SK-N-SH (cell line): ENCODE results near the gene LIN7A. TPM values are rescaled to one million over a fixed set of nuclear protein-coding genes. Genes with fewer than 3 reads are reported as not detected.
"Not testable (repeated sequence)": the region's sequence is repeated elsewhere in the genome, so short reads cannot be mapped to it uniquely, and the experiment has no call there.

ENCODE experiments used
- CTCF ChIA-PET: fragments of 300-600, 350-600 bp; formaldehyde crosslinking; extraction: SDS; loops from one replicate; lab custom pipeline; 2021; lab: Yijun Ruan, JAX
- POLR2A ChIA-PET: fragments of 350-600 bp; sonication (Branson Sonifier 250); formaldehyde crosslinking; extraction: SDS; loops from one replicate; lab custom pipeline; 2020; ENCODE audit warnings: antibody characterized with exemption, inconsistent platforms; lab: Yijun Ruan, JAX
- DNase-seq: peaks from one replicate; pipeline ENCODE4 v3.0.0; 2012
- H2AFZ ChIP-seq: fragments of 200-600 bp; sonication (generic); 2 replicates; pipeline ENCODE4 v1.8.1; 2016; ENCODE audit warnings: antibody characterized with exemption, mild to moderate bottlenecking, low read depth
- H3F3A ChIP-seq: fragments of 200-600 bp; sonication (generic); replicated peaks from 2 replicates; pipeline ENCODE3; 2016; ENCODE audit warnings: antibody characterized with exemption, mild to moderate bottlenecking; ENCODE audit not compliant: insufficient read depth
- H3K27ac ChIP-seq, 2 experiments: fragments of 200-500 bp in 1 of 2; fragments of 200-600 bp in 1 of 2; sonication (Bioruptor generic) in 1 of 2; sonication (generic), shearing (Covaris generic) in 1 of 2; 2 replicates each; pipeline versions ENCODE4 v1.5.1 to v1.6.1; 2014 to 2016; ENCODE audit warnings: low read depth in 2 of 2, inconsistent platforms in 1 of 2, low read length in 1 of 2, mild to moderate bottlenecking in 1 of 2, mixed read lengths in 1 of 2
- H3K27me3 ChIP-seq: fragments of 200-600 bp; sonication (generic), shearing (Covaris generic); 2 replicates; pipeline ENCODE4 v1.6.1; 2016; ENCODE audit warnings: mixed run types; ENCODE audit not compliant: insufficient read depth
- H3K36me3 ChIP-seq, 2 experiments: fragments of 200-500 bp in 1 of 2; fragments of 200-600 bp in 1 of 2; sonication (Bioruptor generic) in 1 of 2; sonication (generic) in 1 of 2; replicated peaks in 1 of 2; 2 replicates each; pipeline versions ENCODE3 to v1.5.1; 2014 to 2016; ENCODE audit warnings: low read length in 1 of 2, mild to moderate bottlenecking in 1 of 2; ENCODE audit not compliant: insufficient read depth in 2 of 2, control insufficient read depth in 1 of 2
- H3K4me1 ChIP-seq, 2 experiments: fragments of 200-500 bp in 1 of 2; fragments of 200-600 bp in 1 of 2; sonication (Bioruptor generic) in 1 of 2; sonication (generic), shearing (Covaris generic) in 1 of 2; 2 replicates each; pipeline versions ENCODE4 v1.5.1 to v1.6.1; 2014 to 2016; ENCODE audit warnings: low read depth in 1 of 2, low read length in 1 of 2, mixed run types in 1 of 2; ENCODE audit not compliant: insufficient read depth in 2 of 2, control insufficient read depth in 1 of 2
- H3K4me2 ChIP-seq: fragments of 200-600 bp; sonication (generic), shearing (Covaris generic); 2 replicates; pipeline ENCODE4 v1.6.1; 2017; ENCODE audit warnings: mixed run types
- H3K4me3 ChIP-seq, 2 experiments: fragments of 200-500 bp in 1 of 2; fragments of 200-600 bp in 1 of 2; sonication (Bioruptor generic) in 1 of 2; sonication (generic), shearing (Covaris generic) in 1 of 2; 2 replicates each; pipeline versions ENCODE4 v1.5.1 to v1.8.1; 2014 to 2016; ENCODE audit warnings: low read depth in 2 of 2, inconsistent platforms in 1 of 2, low read length in 1 of 2, mild to moderate bottlenecking in 1 of 2, mixed read lengths in 1 of 2, moderate library complexity in 1 of 2
- H3K79me2 ChIP-seq: fragments of 200-600 bp; sonication (generic); 2 replicates; pipeline ENCODE4 v1.8.1; 2017; ENCODE audit warnings: mild to moderate bottlenecking; ENCODE audit not compliant: insufficient read depth
- H3K9ac ChIP-seq: fragments of 200-600 bp; sonication (generic); 2 replicates; pipeline ENCODE4 v1.6.1; 2017; ENCODE audit warnings: mixed run types
- H3K9me2 ChIP-seq: fragments of 200-600 bp; sonication (generic); 2 replicates; pipeline ENCODE4 v1.6.1; 2017; ENCODE audit warnings: mixed run types
- H3K9me3 ChIP-seq: fragments of 200-600 bp; sonication (generic); 2 replicates; pipeline ENCODE4 v1.6.1; 2017; ENCODE audit warnings: mixed run types, mild to moderate bottlenecking, moderate library complexity
- H4K20me1 ChIP-seq: fragments of 200-600 bp; sonication (generic); 2 replicates; pipeline ENCODE4 v1.6.1; 2017; ENCODE audit warnings: mild to moderate bottlenecking, mixed run types; ENCODE audit not compliant: insufficient read depth
- EP300 ChIP-seq, 2 experiments: IDR thresholded peaks; 2 replicates each; pipeline versions ENCODE4 v1.4.0 to v1.6.1; 2012; ENCODE audit warnings: borderline replicate concordance in 1 of 2, low read depth in 1 of 2, low read length in 1 of 2
- FOSL2 ChIP-seq: IDR thresholded peaks from 2 replicates; pipeline ENCODE4 v1.4.0; 2012; ENCODE audit warnings: low read depth, mild to moderate bottlenecking, moderate library complexity, borderline replicate concordance
- MXI1 ChIP-seq: IDR thresholded peaks from 2 replicates; pipeline ENCODE4 v1.6.1; 2012; ENCODE audit warnings: mild to moderate bottlenecking, low read depth, low read length, improper control_type of control experiment
- NFIC ChIP-seq: IDR thresholded peaks from 2 replicates; pipeline ENCODE4 v1.4.0; 2012; ENCODE audit warnings: borderline replicate concordance
- NRF1 ChIP-seq: IDR thresholded peaks from 2 replicates; pipeline ENCODE4 v1.6.1; 2012; ENCODE audit warnings: low read depth, mild to moderate bottlenecking, low read length
- TCF12 ChIP-seq: IDR thresholded peaks from 2 replicates; pipeline ENCODE4 v1.4.0; 2012
- WGBS: methylation state at CpG from one replicate; pipeline ENCODE4 v1.1.6; 2017; ENCODE audit warnings: low lambda C conversion rate; 5-methylcytosine and 5-hydroxymethylcytosine counted together
- polyA plus RNA-seq, 3 experiments: library from polyadenylated mRNA; depleted of rRNA; stranded (reverse); fragments of >200 nt; gene quantifications; 2 replicates each; pipeline ENCODE4 v1.2.3, GENCODE V29; 2012
- TF ChIP-seq, protein P1 (sequence below): IDR thresholded peaks from 2 replicates; pipeline ENCODE4 v1.4.0; 2012; ENCODE audit warnings: low read depth
- TF ChIP-seq, protein P2 (sequence below): fragments of 150-350 bp; IDR thresholded peaks from 2 replicates; pipeline ENCODE4 v1.6.1; 2016; ENCODE audit warnings: mild to moderate bottlenecking, low read depth, low read length
- TF ChIP-seq, protein P3 (sequence below): fragments of 200-600 bp; sonication (generic); IDR thresholded peaks from 2 replicates; pipeline ENCODE4 v1.6.1; 2017; ENCODE audit warnings: antibody characterized with exemption, mild to moderate bottlenecking, moderate library complexity
- TF ChIP-seq, protein P4 (sequence below): fragments of 150-350 bp; IDR thresholded peaks from 2 replicates; pipeline ENCODE4 v1.6.1; 2017; ENCODE audit warnings: antibody characterized with exemption, low read length, low read depth, borderline replicate concordance
- TF ChIP-seq, protein P5 (sequence below): IDR thresholded peaks from 2 replicates; pipeline ENCODE4 v1.6.1; 2012; ENCODE audit warnings: mild to moderate bottlenecking, low read depth, low read length, moderate library complexity

Gene LIN7A
- polyA plus RNA-seq, 1 of the 3 experiments (the other 2 are of a cell fraction) = not detected

DNA sequence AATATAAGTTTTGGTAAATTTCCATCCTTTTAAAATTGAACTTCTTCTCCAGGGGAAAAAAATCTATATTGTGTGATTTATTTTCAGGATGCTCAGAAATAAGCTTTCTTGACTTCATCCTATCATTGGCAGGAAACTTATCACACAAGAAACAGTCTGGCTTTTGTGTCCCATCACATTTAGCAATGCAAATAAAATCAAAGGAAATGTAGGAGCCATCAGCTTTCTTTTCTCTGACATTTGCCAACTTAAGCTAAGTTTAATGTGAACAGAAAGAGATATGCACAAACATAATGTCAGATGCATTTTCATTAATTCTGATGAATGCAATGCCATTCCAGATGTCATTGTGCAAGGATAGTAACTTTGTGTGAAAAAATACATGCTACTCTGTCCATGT lies 56.6 kb downstream of the LIN7A start:
- Histone ChIP-seq H3F3A (no peaks in the 10 kb centered on the region), H4K20me1 (no peaks in the 10 kb centered on the region), H3K27me3 (no peaks in the 10 kb centered on the region), H3K9me3 (no peaks in the 10 kb centered on the region), H3K79me2 (no peaks in the 10 kb centered on the region), H3K9ac (no peak overlapping the region), H3K4me2 (no peak overlapping the region), H3K27ac (no peak overlapping the region), H3K4me1 (no peaks in the 10 kb centered on the region), H2AFZ (no peak overlapping the region), H3K4me3 (no peak overlapping the region), H3K9me2 (no peaks in the 10 kb centered on the region), H3K36me3 (no peaks in the 10 kb centered on the region)
- ChIA-PET POLR2A (no interaction called here), CTCF (no interaction called here)
- TF ChIP-seq EP300 (IDR thresholded peaks at IDR 0.05; ENCODE audit: borderline replicate concordance in 1 of 2, low read depth in 1 of 2, low read length in 1 of 2) (no peak), NFIC (no peak), MXI1 (no peak), TCF12 (no peak), NRF1 (no peak), FOSL2 (no peak)
- TF ChIP-seq, protein P1, sequence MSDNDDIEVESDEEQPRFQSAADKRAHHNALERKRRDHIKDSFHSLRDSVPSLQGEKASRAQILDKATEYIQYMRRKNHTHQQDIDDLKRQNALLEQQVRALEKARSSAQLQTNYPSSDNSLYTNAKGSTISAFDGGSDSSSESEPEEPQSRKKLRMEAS = no peak
- TF ChIP-seq, protein P2, sequence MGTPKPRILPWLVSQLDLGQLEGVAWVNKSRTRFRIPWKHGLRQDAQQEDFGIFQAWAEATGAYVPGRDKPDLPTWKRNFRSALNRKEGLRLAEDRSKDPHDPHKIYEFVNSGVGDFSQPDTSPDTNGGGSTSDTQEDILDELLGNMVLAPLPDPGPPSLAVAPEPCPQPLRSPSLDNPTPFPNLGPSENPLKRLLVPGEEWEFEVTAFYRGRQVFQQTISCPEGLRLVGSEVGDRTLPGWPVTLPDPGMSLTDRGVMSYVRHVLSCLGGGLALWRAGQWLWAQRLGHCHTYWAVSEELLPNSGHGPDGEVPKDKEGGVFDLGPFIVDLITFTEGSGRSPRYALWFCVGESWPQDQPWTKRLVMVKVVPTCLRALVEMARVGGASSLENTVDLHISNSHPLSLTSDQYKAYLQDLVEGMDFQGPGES = no peak
- TF ChIP-seq, protein P3, sequence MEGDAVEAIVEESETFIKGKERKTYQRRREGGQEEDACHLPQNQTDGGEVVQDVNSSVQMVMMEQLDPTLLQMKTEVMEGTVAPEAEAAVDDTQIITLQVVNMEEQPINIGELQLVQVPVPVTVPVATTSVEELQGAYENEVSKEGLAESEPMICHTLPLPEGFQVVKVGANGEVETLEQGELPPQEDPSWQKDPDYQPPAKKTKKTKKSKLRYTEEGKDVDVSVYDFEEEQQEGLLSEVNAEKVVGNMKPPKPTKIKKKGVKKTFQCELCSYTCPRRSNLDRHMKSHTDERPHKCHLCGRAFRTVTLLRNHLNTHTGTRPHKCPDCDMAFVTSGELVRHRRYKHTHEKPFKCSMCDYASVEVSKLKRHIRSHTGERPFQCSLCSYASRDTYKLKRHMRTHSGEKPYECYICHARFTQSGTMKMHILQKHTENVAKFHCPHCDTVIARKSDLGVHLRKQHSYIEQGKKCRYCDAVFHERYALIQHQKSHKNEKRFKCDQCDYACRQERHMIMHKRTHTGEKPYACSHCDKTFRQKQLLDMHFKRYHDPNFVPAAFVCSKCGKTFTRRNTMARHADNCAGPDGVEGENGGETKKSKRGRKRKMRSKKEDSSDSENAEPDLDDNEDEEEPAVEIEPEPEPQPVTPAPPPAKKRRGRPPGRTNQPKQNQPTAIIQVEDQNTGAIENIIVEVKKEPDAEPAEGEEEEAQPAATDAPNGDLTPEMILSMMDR = no peak
- TF ChIP-seq, protein P4, sequence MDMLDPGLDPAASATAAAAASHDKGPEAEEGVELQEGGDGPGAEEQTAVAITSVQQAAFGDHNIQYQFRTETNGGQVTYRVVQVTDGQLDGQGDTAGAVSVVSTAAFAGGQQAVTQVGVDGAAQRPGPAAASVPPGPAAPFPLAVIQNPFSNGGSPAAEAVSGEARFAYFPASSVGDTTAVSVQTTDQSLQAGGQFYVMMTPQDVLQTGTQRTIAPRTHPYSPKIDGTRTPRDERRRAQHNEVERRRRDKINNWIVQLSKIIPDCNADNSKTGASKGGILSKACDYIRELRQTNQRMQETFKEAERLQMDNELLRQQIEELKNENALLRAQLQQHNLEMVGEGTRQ = no peak
- TF ChIP-seq, protein P5, sequence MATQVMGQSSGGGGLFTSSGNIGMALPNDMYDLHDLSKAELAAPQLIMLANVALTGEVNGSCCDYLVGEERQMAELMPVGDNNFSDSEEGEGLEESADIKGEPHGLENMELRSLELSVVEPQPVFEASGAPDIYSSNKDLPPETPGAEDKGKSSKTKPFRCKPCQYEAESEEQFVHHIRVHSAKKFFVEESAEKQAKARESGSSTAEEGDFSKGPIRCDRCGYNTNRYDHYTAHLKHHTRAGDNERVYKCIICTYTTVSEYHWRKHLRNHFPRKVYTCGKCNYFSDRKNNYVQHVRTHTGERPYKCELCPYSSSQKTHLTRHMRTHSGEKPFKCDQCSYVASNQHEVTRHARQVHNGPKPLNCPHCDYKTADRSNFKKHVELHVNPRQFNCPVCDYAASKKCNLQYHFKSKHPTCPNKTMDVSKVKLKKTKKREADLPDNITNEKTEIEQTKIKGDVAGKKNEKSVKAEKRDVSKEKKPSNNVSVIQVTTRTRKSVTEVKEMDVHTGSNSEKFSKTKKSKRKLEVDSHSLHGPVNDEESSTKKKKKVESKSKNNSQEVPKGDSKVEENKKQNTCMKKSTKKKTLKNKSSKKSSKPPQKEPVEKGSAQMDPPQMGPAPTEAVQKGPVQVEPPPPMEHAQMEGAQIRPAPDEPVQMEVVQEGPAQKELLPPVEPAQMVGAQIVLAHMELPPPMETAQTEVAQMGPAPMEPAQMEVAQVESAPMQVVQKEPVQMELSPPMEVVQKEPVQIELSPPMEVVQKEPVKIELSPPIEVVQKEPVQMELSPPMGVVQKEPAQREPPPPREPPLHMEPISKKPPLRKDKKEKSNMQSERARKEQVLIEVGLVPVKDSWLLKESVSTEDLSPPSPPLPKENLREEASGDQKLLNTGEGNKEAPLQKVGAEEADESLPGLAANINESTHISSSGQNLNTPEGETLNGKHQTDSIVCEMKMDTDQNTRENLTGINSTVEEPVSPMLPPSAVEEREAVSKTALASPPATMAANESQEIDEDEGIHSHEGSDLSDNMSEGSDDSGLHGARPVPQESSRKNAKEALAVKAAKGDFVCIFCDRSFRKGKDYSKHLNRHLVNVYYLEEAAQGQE = no peak
- DNase-seq = no peak

DNA sequence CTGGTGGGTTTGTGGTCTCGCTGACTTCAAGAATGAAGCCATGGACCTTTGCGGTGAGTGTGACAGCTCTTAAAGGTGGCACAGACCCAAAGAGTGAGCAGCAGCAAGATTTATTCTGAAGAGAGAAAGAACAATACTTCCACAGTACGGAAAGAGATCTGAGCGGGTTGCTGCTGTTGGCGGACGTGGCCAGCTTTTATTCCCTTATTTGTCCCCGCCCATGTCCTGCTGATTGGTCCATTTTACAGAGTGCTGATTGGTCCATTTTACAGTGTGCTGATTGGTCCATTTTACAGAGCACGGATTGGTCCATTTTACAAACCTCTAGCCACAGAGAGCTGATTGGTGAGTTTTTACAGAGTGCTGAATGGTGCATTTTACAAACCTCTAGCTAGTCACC lies 59.3 kb downstream of the LIN7A start:
- H3K27ac ChIP-seq, H3K9me3 ChIP-seq, H3K79me2 ChIP-seq, H3K36me3 ChIP-seq, H3K4me3 ChIP-seq, H4K20me1 ChIP-seq, H3K4me2 ChIP-seq, H3K4me1 ChIP-seq, H2AFZ ChIP-seq, H3K27me3 ChIP-seq, H3K9ac ChIP-seq, H3K9me2 ChIP-seq, H3F3A ChIP-seq, CTCF ChIA-PET, POLR2A ChIA-PET, DNase-seq: not testable (repeated sequence)
- 19% methylated on average over 8 of the region's 8 CpGs for WGBS
